HUES6 (cell line): ENCODE measurements around the gene ASF1A.

Source experiments
- H3K27ac ChIP-seq: 2 replicates; pipeline ENCODE4 v1.7.0; 2013; ENCODE audit warnings: low read depth, mild to moderate bottlenecking, low read length, inconsistent platforms
- H3K27me3 ChIP-seq: 2 replicates; pipeline ENCODE4 v1.6.1; 2013; ENCODE audit warnings: low read length; ENCODE audit not compliant: control insufficient read depth, insufficient read depth
- H3K36me3 ChIP-seq: 2 replicates; pipeline ENCODE4 v1.6.1; 2013; ENCODE audit warnings: low read length; ENCODE audit not compliant: control insufficient read depth, insufficient read depth
- H3K4me1 ChIP-seq: 2 replicates; pipeline ENCODE4 v1.6.1; 2013; ENCODE audit warnings: low read length; ENCODE audit not compliant: control insufficient read depth, insufficient read depth
- H3K4me3 ChIP-seq: 2 replicates; pipeline ENCODE4 v1.5.1; 2013; ENCODE audit warnings: low read depth, low read length
- H3K9ac ChIP-seq: one replicate; pipeline ENCODE4 v1.6.1; 2013; ENCODE audit warnings: mild to moderate bottlenecking, low read length
- H3K9me3 ChIP-seq: 2 replicates; pipeline ENCODE4 v1.6.1; 2013; ENCODE audit warnings: low read depth, low read length; ENCODE audit not compliant: control insufficient read depth, insufficient read depth

The ASF1A gene

DNA sequence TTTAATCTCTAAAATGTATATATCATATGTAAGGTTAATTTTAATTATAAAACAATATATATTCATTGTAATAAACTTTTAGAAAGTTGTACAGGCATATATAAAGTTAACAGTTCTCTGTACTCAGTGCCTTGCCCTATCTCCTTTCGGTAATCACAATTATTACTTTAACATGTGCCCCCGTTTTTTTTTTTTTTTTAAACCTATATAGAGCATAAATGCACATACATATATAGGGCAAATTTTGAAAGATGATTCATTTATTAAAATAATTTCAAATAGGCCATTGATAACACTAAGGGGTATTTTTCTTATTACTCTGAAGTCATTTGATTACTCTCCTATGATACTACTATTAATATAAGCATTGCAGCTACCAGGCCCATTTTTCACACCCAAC lies 1.9 kb downstream of the ASF1A start:
- Histone ChIP-seq H3K27ac (peak overlapping the region; percentile 75), H3K9ac (peak overlapping the region; percentile 74), H3K9me3 (no peaks in the 10 kb centered on the region), H3K4me1 (peaks cover 36% of the 10 kb centered on the region), H3K27me3 (no peaks in the 10 kb centered on the region), H3K4me3 (peak overlapping the region; percentile 92), H3K36me3 (peaks cover 22% of the 10 kb centered on the region)

- Histone ChIP-seq H3K4me1 (peaks cover 36% of the 10 kb centered on the region), H3K27me3 (no peaks in the 10 kb centered on the region), H3K9me3 (no peaks in the 10 kb centered on the region), H3K4me3 (peak overlapping the region; percentile 92), H3K9ac (peak overlapping the region; percentile 74), H3K36me3 (peaks cover 29% of the 10 kb centered on the region), H3K27ac (peak overlapping the region; percentile 75)
Measured at GRCh38 chr6:118896339-118897136, 2.6 kb downstream of the ASF1A start.

GRCh38 chr6:118897386-118897785 lies 3.4 kb downstream of the ASF1A start:
- Histone ChIP-seq H3K9me3 (no peaks in the 10 kb centered on the region), H3K9ac (no peak overlapping the region), H3K4me3 (0 out of 2 replicates have a peak overlapping the region, but pooled peaks have one; percentile 92), H3K36me3 (peaks cover 36% of the 10 kb centered on the region), H3K27me3 (no peaks in the 10 kb centered on the region), H3K4me1 (peaks cover 36% of the 10 kb centered on the region), H3K27ac (no peak overlapping the region)

DNA sequence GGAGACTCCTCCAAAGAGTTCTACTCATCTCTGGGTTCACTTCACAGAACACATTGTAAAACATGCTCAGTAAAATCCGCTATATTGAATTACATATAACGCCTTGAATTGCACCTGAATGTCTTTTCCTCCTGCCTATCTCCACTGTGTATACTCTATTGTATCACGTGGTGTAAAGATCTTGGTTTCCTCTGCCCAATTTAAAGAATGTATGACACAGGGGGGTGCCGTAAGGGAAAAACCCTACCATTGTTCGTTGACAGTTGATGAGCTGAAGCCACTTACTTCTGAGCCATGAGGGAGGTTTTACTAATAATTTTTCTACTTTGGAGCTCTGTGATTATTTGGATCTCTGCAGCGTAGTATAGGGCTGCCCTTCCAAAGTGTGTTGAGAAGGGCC lies 6.0 kb downstream of the ASF1A start:
- H3K4me1 ChIP-seq, result peaks cover 32% of the 10 kb centered on the region
- peaks cover 59% of the 10 kb centered on the region for H3K36me3 ChIP-seq
- no peaks in the 10 kb centered on the region for H3K27me3 ChIP-seq
- H3K4me3 ChIP-seq, result no peak overlapping the region
- no peak overlapping the region for H3K9ac ChIP-seq
- no peak overlapping the region for H3K27ac ChIP-seq
- H3K9me3 ChIP-seq, result no peaks in the 10 kb centered on the region

DNA sequence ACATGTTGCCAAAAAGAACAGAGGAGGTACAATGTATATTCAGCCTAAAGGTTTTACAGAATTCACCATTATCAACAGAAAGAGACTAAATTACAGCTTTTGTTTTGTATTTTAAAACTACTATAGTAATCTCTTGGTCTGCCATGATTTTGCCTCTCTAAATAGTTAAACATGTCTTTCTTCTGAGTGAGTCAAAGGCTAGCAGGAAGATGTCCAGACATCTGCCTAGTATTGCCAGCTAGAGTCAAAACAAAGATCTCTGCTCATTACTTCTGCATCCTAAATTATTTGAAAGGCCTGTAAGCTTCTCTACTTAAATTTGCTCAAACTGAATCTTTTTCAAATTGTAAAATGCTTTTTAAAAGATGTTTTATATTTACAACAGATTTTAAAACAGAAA lies 8.8 kb downstream of the ASF1A start:
- Histone ChIP-seq H3K4me3 (no peak overlapping the region), H3K27me3 (no peaks in the 10 kb centered on the region), H3K9me3 (no peaks in the 10 kb centered on the region), H3K9ac (no peak overlapping the region), H3K4me1 (peaks cover 25% of the 10 kb centered on the region), H3K36me3 (peaks cover 86% of the 10 kb centered on the region), H3K27ac (no peak overlapping the region)

DNA sequence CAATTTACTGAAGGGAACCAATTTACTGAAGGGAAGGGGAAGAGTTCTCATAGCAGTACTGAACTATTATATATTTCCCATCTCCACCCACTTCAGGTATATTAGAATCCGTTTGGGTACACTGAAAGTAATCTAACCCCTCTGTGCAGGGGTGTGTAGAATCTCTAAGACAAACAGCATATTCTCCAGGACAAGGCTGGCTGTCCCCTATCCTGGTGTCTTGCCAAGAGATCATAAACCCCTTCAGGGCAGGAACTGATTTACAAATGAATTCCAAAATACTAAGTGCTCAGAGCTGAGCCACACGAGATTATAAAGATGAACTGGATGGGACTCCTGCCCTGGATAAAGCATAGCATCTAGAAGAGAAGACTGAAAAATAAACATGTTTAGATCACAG lies 9.2 kb downstream of the ASF1A start:
- Histone ChIP-seq H3K9me3 (no peaks in the 10 kb centered on the region), H3K27me3 (no peaks in the 10 kb centered on the region), H3K4me3 (no peak overlapping the region), H3K9ac (no peak overlapping the region), H3K4me1 (peaks cover 21% of the 10 kb centered on the region), H3K36me3 (peaks cover 91% of the 10 kb centered on the region), H3K27ac (no peak overlapping the region)

- Histone ChIP-seq H3K4me3 (no peak overlapping the region), H3K27me3 (no peaks in the 10 kb centered on the region), H3K36me3 (peaks cover 94% of the 10 kb centered on the region), H3K9ac (no peak overlapping the region), H3K9me3 (no peaks in the 10 kb centered on the region), H3K27ac (no peak overlapping the region), H3K4me1 (peaks cover 19% of the 10 kb centered on the region)
Measured at GRCh38 chr6:118903691-118904090, 9.7 kb downstream of the ASF1A start.

GRCh38 chr6:118905084-118905483 lies 11.1 kb downstream of the ASF1A start:
- Histone ChIP-seq H3K27ac (no peak overlapping the region), H3K4me3 (no peak overlapping the region), H3K27me3 (no peaks in the 10 kb centered on the region), H3K9me3 (no peaks in the 10 kb centered on the region), H3K4me1 (peaks cover 5% of the 10 kb centered on the region; the same call in 1 of the 2 replicates), H3K9ac (no peak overlapping the region), H3K36me3 (peaks cover 92% of the 10 kb centered on the region)

- H3K27ac ChIP-seq, result no peak overlapping the region
- no peak overlapping the region for H3K9ac ChIP-seq
- no peaks in the 10 kb centered on the region for H3K9me3 ChIP-seq
- no peak overlapping the region for H3K4me3 ChIP-seq
- peaks cover 93% of the 10 kb centered on the region for H3K36me3 ChIP-seq
- 0 out of 2 replicates have a peak, but pooled peaks cover 3% of the 10 kb centered on the region for H3K4me1 ChIP-seq
- H3K27me3 ChIP-seq, result no peaks in the 10 kb centered on the region
Measured at GRCh38 chr6:118905851-118906250, 11.9 kb downstream of the ASF1A start.

DNA sequence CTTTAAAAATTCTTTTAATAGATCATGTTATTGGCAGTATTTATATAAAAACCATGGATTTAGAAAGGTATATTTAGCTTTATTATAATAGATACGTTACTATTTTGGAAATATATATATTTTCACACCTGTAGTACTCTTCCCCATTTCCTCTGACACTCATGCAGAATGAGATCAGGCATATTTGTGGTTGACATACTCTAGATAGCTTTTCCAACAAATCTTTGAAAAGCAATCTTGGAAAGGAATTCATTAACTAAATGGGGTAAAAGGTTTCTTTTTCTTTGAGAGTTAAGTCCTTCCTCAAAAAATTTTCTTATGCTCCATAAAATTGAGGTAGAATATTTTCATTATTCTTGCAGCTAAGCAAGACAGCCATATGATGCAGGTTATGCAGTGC lies 14.5 kb downstream of the ASF1A start:
- no peaks in the 10 kb centered on the region for H3K9me3 ChIP-seq

GRCh38 chr6:118912646-118913045 lies 18.7 kb downstream of the ASF1A start:
- H3K9me3 ChIP-seq, result no peaks in the 10 kb centered on the region
- no peak overlapping the region for H3K4me3 ChIP-seq
- no peak overlapping the region for H3K27ac ChIP-seq
- H3K36me3 ChIP-seq, result peaks cover 81% of the 10 kb centered on the region
- no peaks in the 10 kb centered on the region for H3K4me1 ChIP-seq
- H3K9ac ChIP-seq, result no peak overlapping the region
- no peaks in the 10 kb centered on the region for H3K27me3 ChIP-seq

More for the DNA sequence above, 14.5 kb downstream of the ASF1A start:
- no peaks in the 10 kb centered on the region for H3K27me3 ChIP-seq
- H3K4me3 ChIP-seq, result no peak overlapping the region
- H3K4me1 ChIP-seq, result no peaks in the 10 kb centered on the region
- no peak overlapping the region for H3K27ac ChIP-seq
- H3K36me3 ChIP-seq, result peaks cover 87% of the 10 kb centered on the region
- H3K9ac ChIP-seq, result no peak overlapping the region
